Heart right ventricle (tissue), 16 donors: Measurements from ENCODE around the gene HMGN4. TPM values are rescaled to one million over a fixed set of nuclear protein-coding genes. Genes with fewer than 3 reads are reported as not detected.

Experiments used
- ATAC-seq, 8 donors: fragments of 200-7000 bp; cut with Tn5 transposase; one replicate each; pipeline ENCODE4 v1.9.1; 2020; ENCODE audit warnings: mild to moderate bottlenecking in 8 of 8, moderate library complexity in 8 of 8, moderate number of reproducible peaks in 1 of 8
- DNase-seq, 2 donors: peaks; one replicate each; pipeline ENCODE4 v3.0.0-alpha.2; 2020
- H3K27ac ChIP-seq, 10 donors: fragments of 200-600 bp; sonication (generic) in 2 of 10; one replicate each; pipeline versions ENCODE4 v1.5.0 to v1.8.0; 2020 to 2022; ENCODE audit warnings: mild to moderate bottlenecking in 3 of 10
- H3K27me3 ChIP-seq, 7 donors: fragments of 200-600 bp; one replicate each; pipeline ENCODE4 v1.8.0; 2021 to 2022; ENCODE audit warnings: mild to moderate bottlenecking in 2 of 7
- H3K36me3 ChIP-seq, 9 donors: fragments of 200-600 bp; sonication (generic) in 1 of 9; one replicate each; pipeline versions ENCODE4 v1.5.0 to v1.8.0; 2020 to 2022; ENCODE audit warnings: mild to moderate bottlenecking in 2 of 9
- H3K4me1 ChIP-seq, 9 donors: fragments of 200-600 bp; sonication (generic) in 1 of 9; one replicate each; pipeline versions ENCODE4 v1.5.0 to v1.8.0; 2020 to 2022; ENCODE audit warnings: mild to moderate bottlenecking in 4 of 9
- H3K4me3 ChIP-seq, 10 donors: fragments of 200-600 bp; sonication (generic) in 2 of 10; one replicate each; pipeline versions ENCODE4 v1.5.0 to v1.8.0; 2020 to 2022; ENCODE audit warnings: mild to moderate bottlenecking in 7 of 10, moderate library complexity in 2 of 10
- H3K9me3 ChIP-seq, 11 donors: fragments of 200-600 bp in 10 of 11; sonication (generic) in 2 of 11; one replicate each; pipeline versions ENCODE4 v1.5.0 to v1.8.0; 2013 to 2022; ENCODE audit warnings: mild to moderate bottlenecking in 2 of 11, control low read depth in 1 of 11, moderate library complexity in 1 of 11
- CTCF ChIP-seq, 9 donors: fragments of 200-600 bp; sonication (generic) in 2 of 9; IDR thresholded peaks; one replicate each; pipeline versions ENCODE4 v1.5.0 to v1.8.0; 2021 to 2022; ENCODE audit warnings: antibody characterized with exemption in 9 of 9, mild to moderate bottlenecking in 5 of 9, moderate library complexity in 1 of 9
- WGBS, 2 donors: extraction: QIAGEN DNeasy Blood & Tissue Kit; methylation state at CpG; one replicate each; pipeline ENCODE4 v1.1.7; 2013; ENCODE audit warnings: inconsistent platforms in 1 of 2; 5-methylcytosine and 5-hydroxymethylcytosine counted together
- intact Hi-C, 10 donors: fragments of 100-400 bp; cut with DNase I; formaldehyde crosslinking; loops; one replicate each; pipeline versions ENCODE4 v1.11.1 to v1.14.2; 2022
- polyA plus RNA-seq, 2 donors: library from polyadenylated mRNA; stranded (reverse); fragments of 200-250 nt; gene quantifications; one replicate each; pipeline ENCODE4 v1.2.3, GENCODE V29; 2013
- total RNA-seq, 10 donors: library from RNA; stranded (reverse); fragmentation: NEBNext Ultra II Directional in 3 of 10; extraction: Animal tissue kit (Norgen Biotek cat#: 25700) in 3 of 10; gene quantifications; one replicate each; pipeline versions ENCODE4 v1.2.1 to v1.2.4, GENCODE V29; 2021 to 2023
- donor health status: Arrhythmogenic right ventricular cardiomyopathy.
- donor health status: ischemic (EF 13 %, LVEDD 7.1; RV severe dilation, severe dysfunction).
- donor health status: healthy with polysubstance abuse.
- donor health status: DM: no; HTN: yes; CAD: no.
- donor health status: DM: no; HTN: no; CAD: no.
- donor health status: ischemic (EF 25% LVEDD 6.9; RV normal size, moderate dysfunction).
- donor health status: ischemic (EF 25% LVEDD 5.7; RV mildly dilated, moderate dysfunction).
- donor health status: healthy.
- donor health status: DM: yes; HTN: yes; CAD: no.
- donor health status: Ischemic cardiomyopathy.
- donor health status: ischemic (EF 35%, LVEDD 5.7; RV mildly dilated, moderate dysfunction).
- donor health status: nonischemic (EF 11% LVEDD 7.7; RV severe dilation, severe dysfunction).
- donor health status: DM: yes; HTN: yes; CAD: no.
- donor health status: PGD.
- donor health status: ischemic (EF 29% LVEDD 5.4; RV normal size, mild dysfunction).
- donor health status: nonischemic (EF 23%, LVEDD 6.1; RV moderate dilation, normal function).

HMGN4 gene
- total and polyA plus RNA-seq, 12 donors: 8.2 to 35.0 (median 29.8) TPM

GRCh38 chr6:26524722-26525370 is 13.3 kb upstream of the HMGN4 start:
- no peak overlapping the region for H3K4me3 ChIP-seq
- 89 to 91% methylated on average over 7 of the region's 7 CpGs for WGBS, 2 donors
- H3K4me1 ChIP-seq: peaks cover 0 to 42% (median 12%) of the 10 kb centered on the region in 9 donors
- no peaks in the 10 kb centered on the region for H3K9me3 ChIP-seq
- H3K27me3 ChIP-seq: no peaks in the 10 kb centered on the region
- DNase-seq: no peak
- no peak overlapping the region for H3K27ac ChIP-seq
- intact Hi-C loops: loop anchor here in 4 of 10 donors (5.0 to 10.0 kb wide), 3 partner anchors 42 to 180 kb away; no protein-coding TSS in a partner anchor
- no peak for ATAC-seq
- no peaks in the 10 kb centered on the region for H3K36me3 ChIP-seq
- TF ChIP-seq CTCF (IDR thresholded peaks at IDR 0.05): no peak

GRCh38 chr6:26525838-26526237 is 12.3 kb upstream of the HMGN4 start:
- DNase-seq (no peak), ATAC-seq (no peak)
- H3K4me1 ChIP-seq: peaks cover 0 to 36% (median 7%) of the 10 kb centered on the region in 9 donors
- no peaks in the 10 kb centered on the region for H3K9me3 ChIP-seq
- no peaks in the 10 kb centered on the region for H3K36me3 ChIP-seq
- no peak overlapping the region for H3K27ac ChIP-seq
- H3K4me3 ChIP-seq: no peak overlapping the region
- TF ChIP-seq CTCF (IDR thresholded peaks at IDR 0.05): no peak
- WGBS, 2 donors: 53 to 54% methylated on average over 2 of the region's 2 CpGs
- intact Hi-C loops: loop anchor here in 1 of 10 donors (10.0 kb wide), 1 partner anchor 181 kb away; no protein-coding TSS in a partner anchor
- no peaks in the 10 kb centered on the region for H3K27me3 ChIP-seq

- H3K4me1 ChIP-seq: peaks cover 0 to 33% (median 7%) of the 10 kb centered on the region in 9 donors
- TF ChIP-seq CTCF (IDR thresholded peaks at IDR 0.05): no peak
- 90 to 94% methylated on average over 1 of the region's 1 CpG for WGBS, 2 donors
- H3K4me3 ChIP-seq: no peak overlapping the region
- no peaks in the 10 kb centered on the region for H3K36me3 ChIP-seq
- H3K27ac ChIP-seq: no peak overlapping the region
- DNase-seq: no peak
- intact Hi-C loops: loop anchor here in 1 of 10 donors (10.0 kb wide), 1 partner anchor 182 kb away; no protein-coding TSS in a partner anchor
- H3K27me3 ChIP-seq: no peaks in the 10 kb centered on the region
- ATAC-seq: no peak
- H3K9me3 ChIP-seq: no peaks in the 10 kb centered on the region
Measured at GRCh38 chr6:26526928-26527327, 11.2 kb upstream of the HMGN4 start.

- H3K4me1 ChIP-seq: peaks cover 0 to 28% (median 8%) of the 10 kb centered on the region in 9 donors
Measured at GRCh38 chr6:26530203-26530602, 8.0 kb upstream of the HMGN4 start.

More at GRCh38 chr6:26530203-26530602, 8.0 kb upstream of the HMGN4 start:
- ATAC-seq (no peak), DNase-seq (no peak)
- 91 to 95% methylated on average over 2 of the region's 2 CpGs for WGBS, 2 donors
- H3K36me3 ChIP-seq: no peaks in the 10 kb centered on the region
- no peak overlapping the region for H3K4me3 ChIP-seq
- H3K9me3 ChIP-seq: no peaks in the 10 kb centered on the region
- H3K27me3 ChIP-seq: no peaks in the 10 kb centered on the region
- H3K27ac ChIP-seq: no peak overlapping the region
- TF ChIP-seq CTCF (IDR thresholded peaks at IDR 0.05): no peak
- intact Hi-C loops: loop anchor here in 2 of 10 donors (10.0 kb wide), 2 partner anchors 205 to 335 kb away; a partner anchor contains a TSS
